ENCODE results near the gene MCC.

The MCC gene

GRCh38 chr5:113302120-113302519, 186.1 kb downstream of the MCC start:
- no peak for DNase-seq

GRCh38 chr5:113299591-113299990, 188.7 kb downstream of the MCC start:
- no peak for DNase-seq

GRCh38 chr5:113296676-113297075, 191.6 kb downstream of the MCC start:
- DNase-seq: no peak

GRCh38 chr5:113295111-113295539, 193.1 kb downstream of the MCC start:
- no peak for DNase-seq

GRCh38 chr5:113294311-113295110, 193.7 kb downstream of the MCC start:
- DNase-seq: no peak

GRCh38 chr5:113293975-113294310, 194.3 kb downstream of the MCC start:
- DNase-seq: no peak

- DNase-seq: no peak
Observed at GRCh38 chr5:113293068-113293974, 194.9 kb downstream of the MCC start.

- DNase-seq: no peak
Observed at GRCh38 chr5:113292462-113292861, 195.8 kb downstream of the MCC start.

GRCh38 chr5:113283558-113283957, 204.7 kb downstream of the MCC start:
- no peak for DNase-seq

- no peak for DNase-seq
Observed at GRCh38 chr5:113282472-113282871, 205.8 kb downstream of the MCC start.

- no peak for DNase-seq
Observed at GRCh38 chr5:113281194-113281593, 207.1 kb downstream of the MCC start.

GRCh38 chr5:113280541-113280940, 207.7 kb downstream of the MCC start:
- DNase-seq: no peak

- DNase-seq: no peak
Observed at GRCh38 chr5:113278976-113279375, 209.3 kb downstream of the MCC start.

- no peak for DNase-seq
Observed at GRCh38 chr5:113276493-113276892, 211.8 kb downstream of the MCC start.

GRCh38 chr5:113276001-113276400, 212.3 kb downstream of the MCC start:
- no peak for DNase-seq

- DNase-seq: no peak
Observed at GRCh38 chr5:113274836-113275414, 213.3 kb downstream of the MCC start.

- DNase-seq: no peak
Observed at GRCh38 chr5:113273948-113274347, 214.3 kb downstream of the MCC start.

- DNase-seq: no peak
Observed at GRCh38 chr5:113271745-113272454, 216.4 kb downstream of the MCC start.

- DNase-seq: no peak
Observed at GRCh38 chr5:113271015-113271414, 217.2 kb downstream of the MCC start.

- no peak for DNase-seq
Observed at GRCh38 chr5:113270086-113270485, 218.2 kb downstream of the MCC start.

GRCh38 chr5:113269023-113269997, 218.9 kb downstream of the MCC start:
- no peak for DNase-seq

GRCh38 chr5:113268232-113268631, 220.0 kb downstream of the MCC start:
- DNase-seq: no peak
